Karpas-422 (cell line): ENCODE data around the gene BPNT1. TPM values are rescaled to one million over a fixed set of nuclear protein-coding genes. Genes with fewer than 3 reads are reported as not detected.

ENCODE experiments used
- DNase-seq: peaks from one replicate; pipeline ENCODE4 v3.0.0-alpha.2; 2015
- H2AFZ ChIP-seq: fragments of 200-600 bp; sonication (generic); 2 replicates; pipeline ENCODE4 v1.6.1; 2014; ENCODE audit warnings: antibody characterized with exemption, low read length, mixed read lengths
- H3K27ac ChIP-seq: fragments of 200-600 bp; sonication (generic); 2 replicates; pipeline ENCODE4 v1.5.1; 2014; ENCODE audit warnings: mild to moderate bottlenecking, low read length, moderate library complexity
- H3K27me3 ChIP-seq: fragments of 200-600 bp; sonication (generic); 2 replicates; pipeline ENCODE4 v1.6.1; 2014; ENCODE audit warnings: low read length, mixed read lengths
- H3K36me3 ChIP-seq: fragments of 200-600 bp; sonication (generic); 2 replicates; pipeline ENCODE4 v1.6.1; 2014; ENCODE audit warnings: low read length, mixed read lengths; ENCODE audit not compliant: insufficient read depth
- H3K4me1 ChIP-seq: fragments of 200-600 bp; sonication (generic); 2 replicates; pipeline ENCODE4 v1.6.1; 2014; ENCODE audit warnings: mild to moderate bottlenecking, low read length, mixed read lengths
- H3K4me2 ChIP-seq: fragments of 200-600 bp; sonication (generic); 2 replicates; pipeline ENCODE4 v1.6.1; 2014; ENCODE audit warnings: low read length, low read depth, mild to moderate bottlenecking; ENCODE audit not compliant: poor library complexity, severe bottlenecking
- H3K4me3 ChIP-seq: fragments of 200-600 bp; sonication (generic); 2 replicates; pipeline ENCODE4 v1.5.1; 2014; ENCODE audit warnings: mild to moderate bottlenecking, antibody characterized with exemption, low read length, mixed read lengths
- H3K79me2 ChIP-seq: fragments of 200-600 bp; sonication (generic); 2 replicates; pipeline ENCODE4 v1.6.1; 2014; ENCODE audit warnings: mild to moderate bottlenecking, low read length, mixed read lengths
- H3K9ac ChIP-seq: fragments of 200-600 bp; sonication (generic); 2 replicates; pipeline ENCODE4 v1.6.0; 2014; ENCODE audit warnings: low read length
- H3K9me2 ChIP-seq: fragments of 200-600 bp; sonication (generic), shearing (Covaris generic); replicated peaks from 2 replicates; pipeline ENCODE4 v1.6.0; 2014; ENCODE audit warnings: mild to moderate bottlenecking, low read length, moderate library complexity; ENCODE audit not compliant: insufficient read depth
- H3K9me3 ChIP-seq: fragments of 300-700, 200-600 bp; sonication (generic); 2 replicates; pipeline ENCODE4 v1.6.1; 2014; ENCODE audit warnings: low read length, mixed read lengths
- H4K20me1 ChIP-seq: fragments of 200-600 bp; sonication (generic); 2 replicates; pipeline ENCODE4 v1.6.1; 2014; ENCODE audit warnings: mild to moderate bottlenecking, antibody characterized with exemption, low read length, low read depth; ENCODE audit not compliant: insufficient read depth
- small RNA-seq: library from RNA; depleted of rRNA; stranded (forward); fragments of <200 nt; gene quantifications from one replicate; pipeline ENCODE3, GENCODE V24; 2014
- total RNA-seq: library from RNA; depleted of rRNA; stranded (reverse); fragments of >200 nt; shearing (Covaris generic); gene quantifications from 2 replicates; pipeline ENCODE4 v1.2.3, GENCODE V29; 2014; ENCODE audit warnings: low replicate concordance; rRNA removed

The BPNT1 gene
- total RNA-seq, 1 experiment from 2014 or later, result 69.1 TPM

- Histone ChIP-seq H3K27me3 (no peaks in the 10 kb centered on the region), H3K27ac (no peak overlapping the region), H3K4me1 (no peaks in the 10 kb centered on the region), H3K4me2 (no peak overlapping the region), H3K9ac (no peak overlapping the region), H2AFZ (no peak overlapping the region), H3K79me2 (peaks cover 10% of the 10 kb centered on the region), H4K20me1 (no peaks in the 10 kb centered on the region), H3K4me3 (no peak overlapping the region), H3K9me2 (no peaks in the 10 kb centered on the region), H3K36me3 (peaks cover 43% of the 10 kb centered on the region), H3K9me3 (no peaks in the 10 kb centered on the region)
- no peak for DNase-seq
These were observed 77.3 kb downstream of the BPNT1 start for GRCh38 chr1:220012259-220012658.

- DNase-seq, result no peak
- Histone ChIP-seq H4K20me1 (no peaks in the 10 kb centered on the region), H3K79me2 (peaks cover 15% of the 10 kb centered on the region), H3K27me3 (no peaks in the 10 kb centered on the region), H3K9me3 (no peaks in the 10 kb centered on the region), H3K36me3 (peaks cover 48% of the 10 kb centered on the region), H3K4me2 (no peak overlapping the region), H3K27ac (no peak overlapping the region), H2AFZ (no peak overlapping the region), H3K4me1 (no peaks in the 10 kb centered on the region), H3K9ac (no peak overlapping the region), H3K4me3 (no peak overlapping the region), H3K9me2 (no peaks in the 10 kb centered on the region)
These were observed 78.0 kb downstream of the BPNT1 start for GRCh38 chr1:220011620-220012019.

Small RNAs within 50 kb of the gene (small RNA-seq; reads per million reads assigned to genes)
- gene MIR194-1 (not detected), gene MIR215 (1.9 reads per million, percentile 51 among the genes with 10 or more reads in this experiment)

Other genes with a start within 250 kb of the BPNT1 start
- not detected in 2 replicates for gene SLC30A10, start 161.2 kb downstream of the BPNT1 start, total RNA-seq
- gene EPRS1, start 43.3 kb downstream of the BPNT1 start, total RNA-seq, result 113 and 187 TPM in 2 replicates
- gene IARS2, start 4.3 kb upstream of the BPNT1 start, total RNA-seq, result 68.3 and 79.8 TPM in 2 replicates
- gene RAB3GAP2, start 182.7 kb upstream of the BPNT1 start, total RNA-seq, result 33.5 and 64.6 TPM in 2 replicates